ENCODE data around the gene RBMS2.
"Not testable (repeated sequence)": the region's sequence is repeated elsewhere in the genome, so short reads cannot be mapped to it uniquely, and the experiment has no call there.

Gene RBMS2, protein sequence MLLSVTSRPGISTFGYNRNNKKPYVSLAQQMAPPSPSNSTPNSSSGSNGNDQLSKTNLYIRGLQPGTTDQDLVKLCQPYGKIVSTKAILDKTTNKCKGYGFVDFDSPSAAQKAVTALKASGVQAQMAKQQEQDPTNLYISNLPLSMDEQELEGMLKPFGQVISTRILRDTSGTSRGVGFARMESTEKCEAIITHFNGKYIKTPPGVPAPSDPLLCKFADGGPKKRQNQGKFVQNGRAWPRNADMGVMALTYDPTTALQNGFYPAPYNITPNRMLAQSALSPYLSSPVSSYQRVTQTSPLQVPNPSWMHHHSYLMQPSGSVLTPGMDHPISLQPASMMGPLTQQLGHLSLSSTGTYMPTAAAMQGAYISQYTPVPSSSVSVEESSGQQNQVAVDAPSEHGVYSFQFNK

DNA sequence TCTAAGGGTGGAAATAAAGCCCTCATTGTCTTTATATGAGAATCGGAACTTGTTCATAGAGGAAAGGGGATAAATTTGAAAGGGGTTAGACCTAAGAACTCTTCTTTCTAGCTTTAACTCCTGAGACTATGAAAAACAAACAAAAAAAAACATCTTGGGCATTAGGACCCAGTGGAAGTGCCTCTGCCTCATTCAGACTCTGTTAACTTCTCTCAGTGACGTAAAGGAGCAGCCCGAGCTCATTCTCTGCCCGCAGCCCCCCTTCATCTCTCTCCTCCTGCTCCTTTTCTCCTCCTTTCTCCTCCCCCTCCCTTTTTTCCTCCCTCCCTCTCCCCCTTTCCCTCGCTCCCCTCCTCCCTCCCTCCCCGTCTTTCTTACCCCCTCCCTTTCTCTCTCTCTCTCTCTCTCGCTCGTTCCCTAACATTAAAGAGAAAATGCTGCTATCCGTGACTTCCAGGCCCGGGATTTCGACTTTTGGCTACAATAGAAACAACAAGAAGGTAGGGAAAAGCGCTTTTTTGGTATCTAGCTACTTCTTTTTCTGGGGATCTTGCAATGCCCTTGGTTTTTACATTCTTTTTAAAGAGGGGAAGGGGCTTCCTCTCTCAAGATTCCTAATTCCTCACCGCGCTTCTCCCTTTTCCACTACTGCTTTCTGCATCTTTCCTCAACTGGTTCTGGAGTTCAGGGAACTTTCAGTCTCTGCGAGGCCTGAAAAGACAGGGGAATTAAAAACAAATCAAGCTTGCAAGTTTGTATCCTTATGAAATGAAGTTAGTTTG lies at the start of gene RBMS2:
Gene RBMS2 (plus strand): TSS at position 231 of the 782 bp plus-strand sequence. CDS start 204 bp downstream, at position 435.
- DNase-seq (ENCODE audit: low read depth), result no peak

DNA sequence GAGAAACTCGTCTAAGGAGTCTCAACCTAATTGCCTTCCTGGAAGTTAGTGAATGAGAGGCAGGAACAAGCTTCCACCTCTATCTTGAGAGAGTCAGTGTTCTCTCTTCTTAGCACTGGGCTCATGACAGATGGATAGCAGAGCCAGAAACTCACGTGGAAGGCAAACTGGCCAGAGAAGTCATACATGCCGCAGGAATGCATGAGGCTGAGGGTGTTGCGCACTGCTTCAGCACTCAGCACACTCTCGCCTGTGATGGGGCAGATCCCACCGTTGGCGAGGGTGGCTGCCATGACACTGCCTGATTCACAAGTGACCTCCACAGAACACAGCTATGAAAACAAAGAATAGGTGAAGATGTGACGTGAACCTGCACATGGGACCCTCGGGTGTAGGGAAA lies 47.2 kb upstream of the RBMS2 start:
- DNase-seq (ENCODE audit: low read depth), result no peak

DNA sequence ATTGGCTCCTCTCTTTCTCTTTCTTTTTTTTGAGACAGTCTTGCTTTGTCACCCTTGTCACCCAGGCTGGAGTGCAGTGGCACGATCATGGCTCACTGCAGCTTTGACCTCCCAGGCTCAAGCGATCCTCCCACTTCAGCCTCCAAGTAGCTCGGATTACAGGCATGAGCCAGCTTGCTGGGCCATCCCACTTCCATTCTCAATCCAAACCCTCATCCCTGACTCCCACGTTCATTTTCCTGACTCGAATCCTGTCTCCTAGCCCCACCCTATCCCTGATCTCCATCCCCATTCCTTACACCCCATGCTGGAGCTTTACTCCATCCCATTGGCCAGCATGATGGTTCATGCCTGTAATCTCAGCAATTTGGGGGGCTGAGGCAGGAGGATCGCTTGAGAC lies 45.5 kb upstream of the RBMS2 start:
- no peak for DNase-seq (ENCODE audit: low read depth)

DNA sequence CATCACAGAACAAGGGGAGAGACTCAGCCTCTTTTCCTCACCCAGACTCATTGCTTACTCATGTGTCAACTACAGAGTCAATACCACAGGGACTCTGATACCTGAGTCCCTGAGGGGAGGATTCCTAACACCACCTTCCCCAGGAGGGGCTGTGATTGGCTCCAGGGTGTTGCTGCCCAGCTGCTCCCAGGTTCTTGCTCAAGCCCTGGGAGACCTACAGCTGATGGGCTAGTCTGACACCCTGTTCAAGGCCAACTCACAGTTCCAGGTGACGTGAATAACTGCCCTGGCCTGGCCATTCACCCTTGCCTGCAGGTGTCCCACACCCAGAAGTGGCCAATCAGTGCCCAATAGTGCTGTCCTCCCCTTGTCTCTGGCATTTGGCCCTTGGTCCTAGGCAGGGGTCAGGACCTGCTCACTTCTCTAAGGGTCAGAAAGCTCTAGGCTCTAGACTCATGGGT lies 44.6 kb upstream of the RBMS2 start:
- no peak for DNase-seq (ENCODE audit: low read depth)

DNA sequence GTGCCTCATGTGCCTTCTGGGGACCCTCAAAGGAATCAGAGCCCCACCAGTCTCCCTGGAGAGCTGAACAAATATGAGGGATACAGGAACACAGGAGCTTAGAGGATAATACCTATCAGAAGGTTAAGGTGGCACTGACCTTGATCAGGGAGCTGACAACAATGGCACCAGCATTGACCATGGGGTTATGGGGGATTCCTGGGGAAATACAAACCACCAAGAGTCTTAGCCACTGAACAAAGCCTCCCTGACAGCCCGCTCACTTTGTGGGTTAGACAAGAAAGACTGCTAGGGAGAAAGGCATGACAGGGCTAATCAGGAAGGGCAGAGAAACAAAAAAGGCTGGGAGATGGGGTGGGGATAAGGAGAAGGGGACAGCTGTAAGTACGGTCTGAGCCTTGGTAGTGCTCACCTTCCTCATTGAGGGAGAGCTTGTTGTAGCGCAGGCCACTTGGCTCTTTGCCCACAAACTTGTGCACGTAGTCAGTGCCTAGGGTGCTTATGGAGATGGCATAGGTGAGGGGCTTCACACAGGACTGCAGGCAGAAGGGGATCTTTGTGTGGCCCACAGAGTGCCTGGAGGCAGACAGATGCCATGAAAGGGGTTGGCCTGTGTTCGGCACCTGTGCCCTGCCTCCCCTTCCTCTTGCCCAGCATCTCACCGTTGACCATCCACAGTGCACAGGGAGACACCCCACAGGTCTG lies 43.9 kb upstream of the RBMS2 start:
- DNase-seq (ENCODE audit: low read depth), result no peak

DNA sequence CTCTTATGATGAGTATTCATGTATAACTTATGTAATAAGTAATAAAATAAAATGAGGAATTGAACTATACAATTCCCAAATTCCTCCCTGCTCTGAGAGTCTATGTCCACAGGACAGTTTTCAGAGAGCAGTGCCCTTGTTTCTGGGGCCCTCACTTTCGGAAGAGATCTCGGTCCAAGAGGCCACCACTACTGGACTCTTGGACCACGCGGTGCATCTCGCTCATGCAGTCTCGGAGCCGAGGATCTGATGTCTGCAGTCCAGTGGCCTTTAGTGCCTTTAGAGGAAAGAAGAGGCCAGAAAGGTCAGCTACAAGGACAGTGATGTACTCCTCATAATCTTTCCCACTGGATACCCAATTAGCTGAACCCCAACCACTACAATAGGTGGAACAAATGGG lies 42.0 kb upstream of the RBMS2 start:
- no peak for DNase-seq (ENCODE audit: low read depth)

DNA sequence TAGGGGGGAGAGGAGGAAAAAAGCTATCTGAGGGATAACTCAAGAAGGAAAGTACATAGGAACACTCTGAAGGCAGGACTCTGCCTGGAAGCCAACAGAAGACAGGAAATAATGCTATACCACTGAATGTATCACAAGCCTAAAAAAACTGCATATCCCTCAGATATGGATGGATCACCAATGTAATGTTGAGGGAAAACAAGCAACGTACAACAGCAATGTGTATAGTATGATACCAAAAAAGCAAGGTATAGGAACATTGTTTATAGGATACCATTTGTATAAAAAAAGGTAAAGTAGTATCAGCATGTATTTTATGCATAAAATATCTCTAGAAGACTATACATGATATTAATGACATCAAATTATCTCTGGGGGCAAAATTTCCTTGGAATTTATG lies 37.1 kb upstream of the RBMS2 start:
- no peak for DNase-seq (ENCODE audit: low read depth)

DNA sequence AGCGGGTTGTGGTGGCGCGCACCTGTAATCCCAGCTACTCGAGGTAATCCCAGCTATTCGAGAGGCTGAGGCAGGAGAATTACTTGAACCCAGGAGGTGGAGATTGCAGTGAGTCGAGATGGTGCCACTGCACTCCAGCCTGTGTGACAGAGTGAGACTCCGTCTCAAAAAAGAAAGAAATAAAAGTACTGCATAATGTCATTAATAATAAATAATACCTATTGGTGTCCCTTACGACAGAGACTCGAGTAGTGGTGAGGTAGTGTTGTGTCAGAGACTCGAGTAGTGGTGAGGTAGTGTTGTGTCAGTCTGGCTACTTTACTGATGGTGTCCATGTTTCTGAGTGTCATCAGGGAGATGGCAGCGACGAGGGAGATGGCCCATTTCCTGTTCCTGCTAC lies 34.9 kb upstream of the RBMS2 start:
- no peak for DNase-seq (ENCODE audit: low read depth)

DNA sequence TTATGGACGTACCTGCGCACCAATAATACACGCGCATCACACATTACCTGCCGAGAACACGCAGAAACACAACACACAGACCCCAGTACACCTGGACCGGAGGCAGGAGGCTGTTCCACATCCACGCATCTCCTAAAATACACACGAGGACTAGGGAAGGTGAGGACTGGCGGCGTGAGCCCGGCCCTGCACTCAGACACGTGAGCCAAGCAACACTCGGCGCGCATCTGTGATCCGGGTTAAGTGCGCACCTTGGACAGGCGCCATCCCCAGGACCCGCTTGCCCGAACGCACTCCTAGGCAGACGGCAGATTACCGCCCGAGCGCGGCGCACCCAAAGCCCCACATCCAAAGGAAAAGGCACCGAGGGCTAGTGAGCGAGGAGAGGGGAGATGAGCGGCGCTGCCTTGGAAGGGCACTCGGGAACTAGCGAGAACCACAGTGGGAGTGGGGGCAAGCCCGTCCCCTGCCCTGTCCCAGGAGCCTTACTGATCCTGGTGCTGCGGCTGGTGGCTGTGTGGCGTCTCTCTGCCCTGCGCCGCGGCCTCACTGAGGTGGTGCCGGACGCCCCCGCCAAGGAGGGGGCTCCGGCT lies 34.1 kb upstream of the RBMS2 start:
- DNase-seq (ENCODE audit: low read depth), result no peak

DNA sequence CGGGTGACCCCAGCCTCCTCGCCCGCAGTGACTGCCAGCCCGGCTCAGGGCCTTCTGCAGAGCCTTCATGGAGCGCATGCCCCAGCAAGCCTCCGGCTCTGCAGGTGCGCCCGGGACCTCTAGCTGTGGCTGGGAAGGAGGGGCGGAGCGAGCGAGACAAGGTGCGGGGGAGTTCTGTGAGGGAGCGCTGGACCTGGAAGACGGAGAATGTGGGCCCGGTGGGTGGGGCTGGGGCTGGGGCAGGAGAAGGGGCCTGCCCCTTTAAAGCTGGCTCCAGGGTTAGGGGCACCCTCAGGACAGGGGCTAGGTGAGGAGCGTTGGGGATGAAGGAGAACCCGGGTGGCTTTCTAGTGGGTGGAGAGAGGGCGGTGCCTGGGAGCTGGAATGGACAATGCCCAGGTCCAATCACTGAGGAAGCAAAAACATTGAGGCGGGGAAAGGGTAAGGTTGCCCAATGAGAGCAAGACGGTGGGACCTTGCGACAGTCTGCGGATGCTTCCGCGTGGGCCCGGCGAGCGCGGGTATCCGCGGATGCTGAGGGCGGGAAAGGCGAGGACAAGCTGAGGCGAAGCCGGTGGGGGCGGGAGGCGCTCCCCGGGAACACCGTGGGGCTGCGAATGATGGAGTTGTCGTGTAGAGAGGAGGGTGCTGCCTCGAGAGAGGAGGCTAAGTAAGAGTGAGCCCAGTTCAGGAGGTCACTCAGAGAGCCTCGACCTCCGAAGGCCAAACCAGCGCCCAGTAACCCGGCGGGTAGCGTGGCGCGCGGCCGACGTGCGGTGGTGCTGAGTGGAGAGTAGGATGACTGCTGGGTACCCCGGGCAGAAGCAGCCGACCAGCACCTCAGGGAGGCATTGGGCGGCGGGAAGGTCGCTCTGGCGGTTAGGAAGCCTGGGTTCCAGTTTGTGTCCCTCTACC lies 33.3 kb upstream of the RBMS2 start, which contains the start of gene GLS2:
Gene GLS2 (minus strand): TSS at position 121 of the 915 bp plus-strand sequence. CDS start 43 bp downstream, at position 78.
- peak; percentile 58 for DNase-seq (ENCODE audit: low read depth)

DNA sequence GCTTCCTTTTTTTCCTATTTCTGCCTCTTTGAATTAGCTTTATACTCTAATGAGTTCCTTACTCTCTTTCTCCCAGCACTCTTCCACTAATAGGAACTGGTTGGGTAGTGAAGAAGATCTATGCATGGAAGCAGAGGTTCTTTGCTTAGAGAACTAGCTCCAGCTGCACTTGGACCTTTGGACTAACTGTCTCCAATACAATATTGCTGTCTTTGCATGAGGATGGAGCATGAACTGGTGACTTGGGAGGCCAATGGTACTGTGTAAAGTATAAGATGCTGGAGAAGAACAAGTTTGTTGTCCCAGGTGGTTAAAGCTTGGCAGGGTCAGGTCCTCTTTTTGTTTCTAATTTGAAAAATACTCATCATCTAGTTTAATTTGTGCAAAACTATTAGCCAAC lies 31.3 kb upstream of the RBMS2 start:
- no peak for DNase-seq (ENCODE audit: low read depth)

DNA sequence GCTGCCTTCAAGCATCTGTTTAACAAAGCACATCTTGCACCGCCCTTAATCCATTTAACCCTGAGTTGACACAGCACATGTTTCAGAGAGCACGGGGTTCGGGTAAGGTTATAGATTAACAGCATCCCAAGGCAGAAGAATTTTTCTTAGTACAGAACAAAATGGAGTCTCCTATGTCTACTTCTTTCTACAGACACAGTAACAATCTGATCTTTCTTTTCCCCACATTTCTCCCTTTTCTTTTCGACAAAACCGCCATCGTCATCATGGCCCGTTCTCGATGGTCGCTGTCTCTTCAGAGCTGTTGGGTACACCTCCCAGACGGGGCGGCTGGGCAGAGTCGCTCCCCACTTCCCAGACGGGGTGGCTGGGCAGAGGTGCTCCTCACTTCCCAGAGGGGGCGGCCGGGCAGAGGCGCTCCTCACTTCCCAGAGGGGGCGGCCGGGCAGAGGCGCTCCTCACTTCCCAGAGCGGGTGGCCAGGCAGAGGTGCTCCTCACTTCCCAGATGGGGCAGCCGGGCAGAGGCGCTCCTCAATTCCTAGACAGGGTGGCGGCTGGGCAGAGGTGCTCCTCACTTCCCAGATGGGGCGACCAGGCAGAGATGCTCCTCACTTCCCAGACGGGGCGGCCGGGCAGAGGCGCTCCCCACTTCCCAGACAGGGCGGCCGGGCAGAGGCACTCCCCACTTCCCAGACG lies 28.1 kb upstream of the RBMS2 start:
- DNase-seq (ENCODE audit: low read depth), result not testable (repeated sequence)

DNA sequence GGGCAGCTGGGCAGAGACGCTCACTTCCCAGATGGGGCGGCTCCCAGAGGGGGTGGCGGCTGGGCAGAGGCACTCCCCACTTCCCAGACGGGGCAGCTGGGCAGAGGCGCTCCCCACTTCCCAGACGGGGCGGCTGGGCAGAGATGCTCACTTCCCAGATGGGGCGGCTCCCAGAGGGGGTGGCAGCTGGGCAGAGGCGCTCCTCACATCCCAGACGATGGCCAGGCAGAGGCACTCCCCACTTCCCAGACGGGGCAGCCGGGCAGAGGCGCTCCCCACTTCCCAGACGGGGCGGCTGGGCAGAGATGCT lies 27.6 kb upstream of the RBMS2 start:
- DNase-seq (ENCODE audit: low read depth), result not testable (repeated sequence)

DNA sequence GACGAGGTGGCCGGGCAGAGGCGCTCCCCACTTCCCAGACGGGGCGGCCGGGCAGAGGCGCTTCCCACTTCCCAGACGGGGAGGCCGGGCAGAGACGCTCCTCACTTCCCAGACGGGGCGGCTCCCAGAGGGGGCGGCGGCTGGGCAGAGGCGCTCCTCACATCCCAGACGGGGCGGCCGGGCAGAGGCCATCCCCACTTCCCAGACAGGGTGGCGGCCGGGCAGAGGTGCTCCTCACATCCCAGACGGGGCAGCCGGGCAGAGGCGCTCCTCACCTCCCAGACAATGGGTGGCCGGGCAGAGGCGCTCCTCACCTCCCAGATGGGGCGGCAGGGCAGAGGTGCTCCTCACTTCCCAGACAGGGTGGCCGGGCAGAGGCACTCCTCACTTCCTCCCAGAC lies 27.1 kb upstream of the RBMS2 start:
- not testable (repeated sequence) for DNase-seq (ENCODE audit: low read depth)

DNA sequence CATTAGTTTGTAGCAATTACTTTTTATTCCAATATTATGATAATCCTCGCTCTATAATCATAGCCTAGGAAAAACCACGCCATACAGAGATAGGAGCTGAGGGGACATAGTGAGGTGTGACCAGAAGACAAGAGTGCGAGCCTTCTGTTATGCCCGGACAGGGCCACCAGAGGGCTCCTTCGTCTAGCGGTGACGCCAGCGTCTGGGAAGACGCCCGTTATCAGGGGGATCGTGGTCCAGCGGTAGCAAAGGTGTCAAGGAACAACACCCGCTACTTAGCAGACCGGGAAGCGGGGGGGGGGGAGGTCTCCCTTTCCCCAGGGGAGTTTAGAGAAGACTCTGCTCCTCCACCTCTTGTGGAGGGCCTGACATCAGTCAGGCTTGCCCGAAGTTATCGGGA lies 24.9 kb upstream of the RBMS2 start:
- DNase-seq (ENCODE audit: low read depth), result peak; percentile 59

DNA sequence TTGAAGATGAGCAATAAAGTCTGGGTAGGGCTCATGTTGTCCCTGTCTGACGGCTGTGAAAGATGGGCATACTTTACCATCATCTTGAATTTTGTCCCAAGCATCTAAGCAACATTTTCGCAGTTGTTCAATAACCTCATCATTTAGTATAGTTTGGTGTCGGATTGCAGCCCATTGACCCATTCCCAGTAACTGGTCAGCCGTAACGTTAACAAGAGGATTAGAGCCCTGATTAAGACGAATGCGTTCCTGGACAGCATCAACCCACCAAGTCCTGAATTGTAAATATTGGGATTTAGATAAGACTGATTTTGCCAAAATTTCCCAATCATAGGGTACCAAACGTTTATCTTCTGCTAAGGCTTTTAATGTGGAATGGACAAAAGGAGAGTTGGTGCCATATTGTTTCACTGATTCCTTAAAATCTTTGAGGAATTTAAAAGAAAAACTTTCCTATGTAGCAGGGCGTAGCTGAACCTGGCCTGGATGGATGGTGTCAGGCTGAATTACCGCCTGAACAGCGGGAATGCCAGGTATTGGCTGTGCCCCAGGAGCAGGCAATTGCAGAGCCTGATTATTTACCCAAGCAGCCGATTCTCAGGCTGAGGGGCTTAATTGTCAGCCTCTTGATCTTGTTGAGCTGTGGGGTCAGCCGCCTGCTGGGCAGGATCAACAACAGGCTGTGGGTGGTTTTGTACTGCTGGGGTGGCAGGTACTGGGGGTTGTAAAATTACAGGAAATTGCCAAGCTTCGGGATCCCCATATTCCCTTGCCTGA lies 23.3 kb upstream of the RBMS2 start:
- not testable (repeated sequence) for DNase-seq (ENCODE audit: low read depth)

DNA sequence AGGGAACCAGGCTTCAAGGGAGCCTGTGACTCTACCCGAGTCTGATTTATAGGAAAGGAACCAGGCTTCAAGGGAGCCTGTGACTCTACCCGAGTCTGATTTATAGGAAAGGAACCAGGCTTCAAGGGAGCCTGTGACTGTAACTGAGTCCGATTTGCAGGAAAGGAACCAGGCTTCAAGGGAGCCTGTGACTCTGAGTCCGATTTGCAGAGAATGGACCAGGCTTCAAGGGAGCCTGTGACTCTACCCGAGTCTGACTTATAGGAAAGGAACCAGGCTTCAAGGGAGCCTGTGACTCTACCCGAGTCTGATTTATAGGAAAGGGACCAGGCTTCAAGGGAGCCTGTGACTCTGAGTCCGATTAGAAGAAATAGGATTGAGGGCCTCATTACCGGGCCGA lies 22.2 kb upstream of the RBMS2 start:
- not testable (repeated sequence) for DNase-seq (ENCODE audit: low read depth)

DNA sequence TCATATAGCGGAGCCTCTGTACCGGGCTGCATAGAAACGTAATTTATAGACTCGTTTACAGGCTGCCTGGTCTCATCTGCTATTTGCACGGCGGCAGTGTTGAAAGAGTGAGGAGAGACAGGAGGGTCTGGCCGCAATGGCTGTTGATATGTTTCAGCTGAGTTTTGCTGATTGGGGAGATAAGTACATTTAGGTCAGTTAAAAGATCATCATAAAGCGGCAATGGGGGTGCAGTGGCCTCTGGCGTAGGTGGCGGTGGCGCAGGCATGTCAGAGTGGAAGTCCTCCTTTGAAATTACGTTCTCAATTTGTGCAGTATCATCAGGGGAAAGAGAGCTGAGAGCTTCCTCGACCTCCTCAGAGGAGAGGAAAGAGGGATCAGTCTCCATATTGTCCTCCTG lies 21.7 kb upstream of the RBMS2 start:
- DNase-seq (ENCODE audit: low read depth), result not testable (repeated sequence)

DNA sequence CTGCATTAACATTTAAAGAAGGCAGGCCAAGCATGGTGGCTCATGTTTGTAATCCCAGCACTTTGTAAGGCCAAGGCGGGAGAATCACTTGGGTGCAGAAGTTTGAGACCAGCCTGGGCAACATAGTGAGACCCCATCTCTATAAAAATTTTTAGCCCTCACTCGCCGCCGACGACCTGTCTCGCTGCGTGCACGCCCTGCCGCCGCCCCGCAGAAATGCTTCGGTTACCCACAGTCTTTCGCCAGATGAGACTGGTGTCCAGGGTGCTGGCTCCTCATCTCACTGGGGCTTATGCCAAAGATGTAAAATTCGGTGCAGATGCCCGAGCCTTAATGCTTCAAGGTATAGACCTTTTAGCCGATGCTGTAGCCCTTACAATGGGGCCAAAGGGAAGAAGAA lies 10.8 kb upstream of the RBMS2 start:
- no peak for DNase-seq (ENCODE audit: low read depth)

DNA sequence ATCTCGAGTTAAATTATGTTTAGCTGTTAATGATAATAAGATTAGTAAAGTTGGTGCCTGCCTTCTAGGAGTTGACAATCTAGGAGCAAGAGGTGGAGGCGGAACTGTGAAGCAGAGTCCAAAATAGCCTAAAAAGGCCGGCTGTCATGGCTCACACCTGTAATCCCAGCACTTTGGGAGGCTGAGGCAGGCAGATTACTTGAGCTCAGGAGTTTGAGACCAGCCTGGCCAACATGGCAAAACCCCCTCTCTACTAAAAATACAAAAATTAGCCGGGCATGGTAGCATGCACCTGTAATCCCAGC lies 7.7 kb upstream of the RBMS2 start:
- not testable (repeated sequence) for DNase-seq (ENCODE audit: low read depth)

Data from activated T-cell treated with anti-CD3 and anti-CD28 coated beads for 48 hours (primary cell).